GM18867 (cell line): ENCODE measurements around the gene FXYD7.

Source experiments
- ATAC-seq: cut with Tn5 transposase; IDR thresholded peaks from one replicate; pipeline ENCODE4 v1.9.1; 2021; ENCODE audit warnings: mild to moderate bottlenecking, moderate library complexity; ENCODE audit not compliant: unreplicated experiment

Gene FXYD7

GRCh38 chr19:35109395-35110112 lies 33.5 kb upstream of the FXYD7 start:
- ATAC-seq = no peak

- ATAC-seq = no peak
Observed at GRCh38 chr19:35110974-35111373, 32.1 kb upstream of the FXYD7 start.

- ATAC-seq = no peak
Observed at GRCh38 chr19:35112995-35113688, 29.9 kb upstream of the FXYD7 start.

GRCh38 chr19:35114353-35115176 lies 28.5 kb upstream of the FXYD7 start:
- no peak for ATAC-seq

GRCh38 chr19:35115177-35115951 lies 27.7 kb upstream of the FXYD7 start, which contains the start of gene FXYD3:
FXYD3 (plus strand) TSS chr19:35115823; CDS start chr19:35119377, 3,554 bp downstream.
- ATAC-seq = no peak

GRCh38 chr19:35116072-35116801 lies 26.8 kb upstream of the FXYD7 start:
- no peak for ATAC-seq

GRCh38 chr19:35117116-35117515 lies 25.9 kb upstream of the FXYD7 start:
- ATAC-seq = no peak

- no peak for ATAC-seq
Observed at GRCh38 chr19:35117799-35118198, 25.3 kb upstream of the FXYD7 start.

GRCh38 chr19:35118268-35119020 lies 24.6 kb upstream of the FXYD7 start:
- no peak for ATAC-seq

- no peak for ATAC-seq
Observed at GRCh38 chr19:35119091-35119490, 24.0 kb upstream of the FXYD7 start.

GRCh38 chr19:35119578-35120155 lies 23.4 kb upstream of the FXYD7 start:
- no peak for ATAC-seq

- ATAC-seq = no peak
Observed at GRCh38 chr19:35120492-35120891, 22.6 kb upstream of the FXYD7 start.

GRCh38 chr19:35120898-35121297 lies 22.2 kb upstream of the FXYD7 start:
- ATAC-seq = no peak

GRCh38 chr19:35122687-35123551 lies 20.1 kb upstream of the FXYD7 start:
- no peak for ATAC-seq

GRCh38 chr19:35123573-35123972 lies 19.5 kb upstream of the FXYD7 start:
- no peak for ATAC-seq

GRCh38 chr19:35124098-35125060 lies 18.7 kb upstream of the FXYD7 start:
- peak; percentile 64 for ATAC-seq

GRCh38 chr19:35125270-35125717 lies 17.8 kb upstream of the FXYD7 start:
- ATAC-seq = no peak
